Endometrial microvascular endothelial cells (primary cell): ENCODE results near the gene GARNL3. TPM values are rescaled to one million over a fixed set of nuclear protein-coding genes. Genes with fewer than 3 reads are reported as not detected.

Source experiments
- in situ Hi-C: cut with HindIII; loops from 2 replicates; pipeline ENCODE4 v1.10.0; 2017; ENCODE audit warnings: low sequenced_read_pairs, low pct_unique_long_range_greater_than_20kb; ENCODE audit errors: inconsistent ontology term
- total RNA-seq: library from RNA; depleted of rRNA; stranded (reverse); fragments of >200 nt; gene quantifications from one replicate; pipeline ENCODE4 v1.2.3, GENCODE V29; 2015; ENCODE audit errors: inconsistent ontology term

Gene GARNL3
- total RNA-seq, 1 donor from 2014 or later: 6.2 TPM

- in situ Hi-C loops: no loop called here
These were observed 127.6 kb downstream of the GARNL3 start for GRCh38 chr9:127392166-127392565.

GRCh38 chr9:127392976-127393375 is 128.4 kb downstream of the GARNL3 start:
- in situ Hi-C loops: no loop called here

GRCh38 chr9:127393645-127394044 is 129.1 kb downstream of the GARNL3 start:
- in situ Hi-C loops: no loop called here

GRCh38 chr9:127395497-127396252 is 131.1 kb downstream of the GARNL3 start:
- in situ Hi-C loops: no loop called here

GRCh38 chr9:127396253-127396807 is 131.8 kb downstream of the GARNL3 start:
- in situ Hi-C loops: no loop called here

GRCh38 chr9:127396808-127397645 is 132.5 kb downstream of the GARNL3 start, which contains the start of gene SLC2A8:
SLC2A8 (plus strand) TSS chr9:127397169; CDS start chr9:127397231, 62 bp downstream.
- in situ Hi-C loops: no loop called here

- in situ Hi-C loops: no loop called here
These were observed 133.2 kb downstream of the GARNL3 start for GRCh38 chr9:127397646-127398274.

GRCh38 chr9:127398275-127398647 is 133.7 kb downstream of the GARNL3 start:
- in situ Hi-C loops: no loop called here

GRCh38 chr9:127398715-127399400 is 134.3 kb downstream of the GARNL3 start:
- in situ Hi-C loops: no loop called here

- in situ Hi-C loops: loop anchor here (10.0 kb wide), 1 partner anchor 105 kb away; no protein-coding TSS in a partner anchor
These were observed 135.2 kb downstream of the GARNL3 start for GRCh38 chr9:127399736-127400269.

- in situ Hi-C loops: loop anchor here (10.0 kb wide), 1 partner anchor 108 kb away; no protein-coding TSS in a partner anchor
These were observed 138.0 kb downstream of the GARNL3 start for GRCh38 chr9:127402401-127403090.

- in situ Hi-C loops: loop anchor here (10.0 kb wide), 1 partner anchor 109 kb away; no protein-coding TSS in a partner anchor
These were observed 139.1 kb downstream of the GARNL3 start for GRCh38 chr9:127403507-127404192.

GRCh38 chr9:127404631-127405030 is 140.1 kb downstream of the GARNL3 start:
- in situ Hi-C loops: loop anchor here (10.0 kb wide), 1 partner anchor 110 kb away; no protein-coding TSS in a partner anchor

- in situ Hi-C loops: loop anchor here (10.0 kb wide), 1 partner anchor 111 kb away; no protein-coding TSS in a partner anchor
These were observed 141.0 kb downstream of the GARNL3 start for GRCh38 chr9:127405344-127406125.

GRCh38 chr9:127406799-127407491 is 142.4 kb downstream of the GARNL3 start:
- in situ Hi-C loops: loop anchor here (10.0 kb wide), 1 partner anchor 112 kb away; no protein-coding TSS in a partner anchor

GRCh38 chr9:127407492-127407843 is 142.9 kb downstream of the GARNL3 start:
- in situ Hi-C loops: loop anchor here (10.0 kb wide), 1 partner anchor 113 kb away; no protein-coding TSS in a partner anchor
